Spleen (tissue), 7 donors: ENCODE results near the gene DNAH9.

Source experiments
- CTCF ChIP-seq, 11 experiments: fragments of 200-600 bp in 7 of 11; fragments of 450-650 bp in 4 of 11; sonication (generic) in 4 of 11; IDR thresholded peaks in 8 of 11; conservative IDR thresholded peaks in 3 of 11; 1 replicate in 7 of 11; 2 replicates in 4 of 11; pipeline versions ENCODE4 v1.4.0 to v1.8.0; 2016 to 2021; ENCODE audit warnings: antibody characterized with exemption in 11 of 11, inconsistent platforms in 4 of 11, mild to moderate bottlenecking in 1 of 11
- POLR2A ChIP-seq, 3 donors: fragments of 450-650 bp; IDR thresholded peaks; one replicate each; pipeline ENCODE4 v1.5.1; 2017; ENCODE audit warnings: antibody characterized with exemption in 3 of 3, mild to moderate bottlenecking in 1 of 3
- POLR2AphosphoS5 ChIP-seq, 3 donors: sonication (generic); formaldehyde crosslinking; IDR thresholded peaks; one replicate each; pipeline ENCODE4 v1.5.1; 2017; ENCODE audit warnings: antibody characterized with exemption in 3 of 3
- donor health status: DM: no; HTN: no; CAD: no; lungs with moderate emphysema.
- donor health status: DM: no; HTN: no; CAD: no.
- donor health status: DM: no; HTN: no; CAD: no.

- TF ChIP-seq CTCF (IDR thresholded peaks at IDR 0.05 in 8 of 11, conservative IDR thresholded peaks at IDR 0.05 in 3 of 11) (no peak), POLR2AphosphoS5 (IDR thresholded peaks at IDR 0.05) (no peak), POLR2A (IDR thresholded peaks at IDR 0.05) (no peak)
Measured at GRCh38 chr17:11555530-11555929, 42.7 kb upstream of the DNAH9 start.
